HG02884 (cell line): ENCODE measurements around the gene USB1.

Source experiments
- ATAC-seq: cut with Tn5 transposase; IDR thresholded peaks from one replicate; pipeline ENCODE4 v1.9.1; 2021; ENCODE audit warnings: mild to moderate bottlenecking, moderate library complexity; ENCODE audit not compliant: unreplicated experiment

Gene USB1

DNA sequence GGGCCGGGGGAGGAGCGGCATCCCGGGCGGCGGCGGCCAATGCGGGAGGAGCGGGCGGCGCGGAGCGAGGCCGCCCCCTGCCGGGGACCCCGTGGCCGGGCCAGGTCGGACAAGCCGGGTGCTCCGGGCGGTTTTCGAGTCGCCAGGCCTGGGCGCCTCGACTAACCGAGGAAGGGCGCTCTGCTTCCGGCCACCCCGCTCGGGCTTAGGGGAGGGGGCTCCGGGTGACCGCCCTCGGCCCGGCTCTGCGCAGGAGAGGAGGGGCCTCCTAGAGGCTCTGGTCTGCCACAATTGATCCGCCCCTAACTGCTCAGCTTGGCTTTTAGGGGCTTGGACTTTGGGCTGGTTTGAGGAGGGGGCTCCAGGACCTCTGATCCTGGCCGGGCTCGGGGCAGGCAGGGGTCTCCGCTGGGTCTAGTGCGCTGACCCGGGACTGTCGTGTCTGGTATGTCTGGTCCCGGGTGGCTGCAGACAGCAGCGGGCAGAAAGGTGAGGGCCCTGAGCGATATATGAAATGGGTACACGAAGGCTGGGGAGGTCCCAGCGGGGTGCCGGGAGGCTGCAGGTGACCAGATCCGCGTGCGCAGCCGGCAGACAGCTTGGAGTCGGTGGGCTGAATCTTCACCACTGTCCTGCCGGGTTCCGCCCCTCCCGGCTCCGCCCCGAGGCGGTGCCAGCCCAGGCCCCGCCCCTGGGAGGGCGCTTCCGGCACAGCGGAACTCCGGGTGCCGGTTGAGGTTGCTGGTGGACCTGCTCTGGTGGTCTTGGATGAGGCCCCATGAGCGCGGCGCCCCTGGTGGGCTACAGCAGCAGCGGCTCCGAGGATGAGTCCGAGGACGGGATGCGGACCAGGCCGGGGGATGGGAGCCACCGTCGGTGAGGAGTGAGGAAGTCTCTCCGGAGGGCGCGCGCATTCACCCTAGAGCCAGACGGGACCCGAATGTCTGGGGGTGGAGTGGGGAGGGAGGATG is at the start of gene USB1:
Gene USB1 (plus strand): TSS at position 702 of the 971 bp plus-strand sequence. CDS start 77 bp downstream, at position 779.
- peak; percentile 81 for ATAC-seq

- no peak for ATAC-seq
Measured at GRCh38 chr16:57952909-57953308, 48.3 kb upstream of the USB1 start.

GRCh38 chr16:57953857-57954256 is 47.4 kb upstream of the USB1 start:
- no peak for ATAC-seq

- no peak for ATAC-seq
Measured at GRCh38 chr16:57955572-57956188, 45.5 kb upstream of the USB1 start.

GRCh38 chr16:57956270-57956808 is 44.9 kb upstream of the USB1 start:
- no peak for ATAC-seq

DNA sequence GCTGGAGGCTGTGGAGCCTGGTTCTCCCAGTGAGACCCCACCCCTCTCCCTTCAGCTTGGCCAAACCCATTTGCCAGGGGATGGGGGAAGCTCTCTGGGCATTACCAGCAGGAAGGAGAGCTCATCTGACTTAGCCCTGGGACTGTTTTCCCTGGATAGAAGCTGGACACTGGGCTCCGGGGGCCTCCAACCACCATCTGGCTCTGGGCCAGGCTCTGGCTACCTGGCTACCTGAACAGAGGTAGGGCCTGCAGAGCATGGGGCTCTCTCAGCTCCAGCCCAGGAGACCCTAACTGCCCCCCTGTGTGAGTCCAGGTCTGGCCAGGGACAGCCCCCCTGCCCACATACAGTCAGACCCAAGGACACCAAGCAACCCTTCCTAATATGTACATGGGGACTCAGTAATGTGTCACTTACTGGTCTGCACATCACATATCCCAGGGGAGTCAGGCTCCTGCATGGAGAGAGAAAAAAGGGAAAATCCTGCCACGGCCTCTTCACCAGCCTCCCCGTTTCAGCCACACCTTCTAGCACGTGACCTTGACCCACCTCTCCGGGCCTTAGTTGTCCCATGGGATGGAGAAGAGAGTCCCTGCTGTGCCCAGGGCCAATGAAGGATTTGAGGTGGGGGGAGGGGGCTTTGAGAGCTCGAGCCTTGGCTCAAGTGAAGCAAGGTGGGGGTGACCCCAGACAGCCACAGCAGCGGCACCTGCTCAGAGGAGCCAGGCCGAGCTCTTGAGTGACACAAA is 44.1 kb upstream of the USB1 start:
- no peak for ATAC-seq

- no peak for ATAC-seq
Measured at GRCh38 chr16:57957673-57958392, 43.4 kb upstream of the USB1 start.

DNA sequence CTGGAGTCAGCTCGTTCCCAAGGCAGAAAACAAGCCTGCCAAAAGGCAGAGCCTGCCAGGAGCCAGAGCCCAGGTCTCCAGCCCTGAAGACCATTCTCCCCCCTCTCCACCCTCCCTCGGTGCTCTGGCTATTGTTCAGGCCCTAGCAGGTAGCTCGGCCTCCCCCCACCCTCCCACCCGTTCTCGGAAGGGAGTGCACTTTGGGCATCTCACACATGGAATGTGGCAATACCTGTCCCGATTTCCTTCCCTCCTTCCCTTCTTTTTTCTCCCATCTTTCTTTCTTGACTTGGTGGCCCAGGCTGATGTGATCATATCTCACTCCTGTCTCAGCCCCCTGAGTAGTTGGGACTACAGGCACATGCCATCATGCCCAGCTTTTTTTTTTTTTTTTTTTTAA is 42.7 kb upstream of the USB1 start:
- ATAC-seq: no peak

- ATAC-seq: no peak
Measured at GRCh38 chr16:57959121-57959520, 42.1 kb upstream of the USB1 start.

DNA sequence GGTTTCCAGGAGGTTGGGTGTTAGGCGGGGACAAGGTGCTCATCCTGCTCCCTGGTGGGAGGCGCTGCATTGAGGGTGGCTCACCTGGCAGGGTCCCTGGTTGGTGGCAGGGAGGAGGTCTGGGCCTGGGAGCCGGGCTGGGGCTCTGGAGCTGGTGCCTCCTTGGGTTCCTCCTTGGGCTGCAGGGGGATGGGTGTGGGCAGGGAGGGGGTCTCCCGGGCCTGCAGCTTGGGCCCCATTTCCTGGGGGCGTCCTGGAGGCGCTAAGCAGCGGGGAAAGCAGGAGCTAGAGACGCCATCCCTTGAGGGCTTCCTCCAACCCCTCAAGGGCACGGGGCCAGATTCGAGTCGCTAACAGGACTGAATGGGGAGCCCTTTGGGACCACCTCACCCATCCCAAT is 41.4 kb upstream of the USB1 start:
- ATAC-seq: no peak

DNA sequence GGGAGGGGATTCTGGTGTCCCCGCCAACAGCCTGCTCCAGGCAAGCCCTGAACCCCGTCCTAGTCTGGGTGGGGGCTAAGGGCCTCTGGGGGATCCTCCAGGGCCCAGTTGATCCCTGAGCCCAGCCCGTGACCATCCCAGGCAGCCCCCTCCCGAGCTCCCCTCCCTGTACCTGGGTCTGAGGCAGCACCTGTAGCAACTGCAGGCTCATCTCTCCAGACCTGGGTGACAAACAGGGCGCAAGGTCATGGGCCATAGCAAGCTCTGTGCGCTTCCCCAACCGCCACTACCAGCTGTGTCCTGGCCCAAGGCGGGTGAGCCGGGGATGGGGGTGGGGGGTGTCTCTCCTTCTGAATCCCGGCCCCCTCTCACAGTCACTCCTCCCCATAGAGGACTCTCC is 40.9 kb upstream of the USB1 start:
- ATAC-seq: no peak

DNA sequence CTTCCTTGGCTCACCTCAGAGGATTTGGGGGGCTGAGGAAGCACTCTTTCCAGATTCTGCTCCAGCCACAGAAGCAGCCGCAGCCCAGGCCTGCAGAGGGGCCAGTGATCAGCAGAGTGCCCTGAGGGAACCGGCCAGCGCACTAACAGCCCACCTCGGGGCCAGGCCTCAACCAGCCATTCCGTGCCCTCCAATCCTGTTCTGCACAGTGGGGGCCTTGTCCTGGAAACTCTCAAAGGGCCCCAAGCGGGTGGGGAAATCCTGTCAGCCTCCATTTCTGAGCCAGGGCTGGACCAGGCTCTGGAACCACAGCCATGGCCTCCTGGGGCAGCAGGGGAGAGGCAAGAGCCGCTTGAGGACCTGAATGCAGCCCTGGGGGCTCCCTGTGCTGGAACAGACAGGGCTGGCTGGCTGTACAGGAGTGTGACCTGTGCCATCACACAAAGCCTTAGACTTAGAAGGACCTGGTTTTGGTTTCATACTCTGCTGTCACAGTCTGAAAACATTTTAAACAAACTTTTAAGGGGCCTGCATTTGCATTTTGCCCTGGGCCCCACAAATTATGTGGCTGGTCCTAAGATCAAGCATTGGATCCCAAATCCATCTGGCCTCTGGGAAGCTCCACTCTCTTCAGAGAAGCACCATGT is 40.3 kb upstream of the USB1 start:
- ATAC-seq: no peak

DNA sequence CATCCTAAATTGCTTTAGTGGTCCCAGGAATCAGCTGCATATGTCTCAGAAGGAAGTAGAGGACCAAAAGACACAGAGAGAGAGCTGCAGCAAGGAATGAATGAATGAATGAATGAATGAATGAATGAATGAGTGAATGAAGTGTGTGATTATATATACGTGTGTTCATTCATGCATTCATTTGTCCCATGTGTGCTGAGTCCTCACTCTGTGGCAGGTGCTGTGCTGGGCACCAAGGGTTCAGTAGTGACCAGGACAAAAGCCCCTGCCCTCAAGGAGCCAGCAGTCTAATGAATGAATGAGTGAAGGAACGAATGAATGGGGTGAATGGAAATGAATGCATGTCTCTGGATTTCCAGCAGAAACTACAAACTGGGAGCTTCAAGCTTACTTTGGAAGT is 39.7 kb upstream of the USB1 start:
- ATAC-seq: no peak

- ATAC-seq: no peak
Measured at GRCh38 chr16:57962046-57962445, 39.2 kb upstream of the USB1 start.

- ATAC-seq: no peak
Measured at GRCh38 chr16:57962756-57963155, 38.5 kb upstream of the USB1 start.

GRCh38 chr16:57964157-57964700 is 37.0 kb upstream of the USB1 start:
- no peak for ATAC-seq

DNA sequence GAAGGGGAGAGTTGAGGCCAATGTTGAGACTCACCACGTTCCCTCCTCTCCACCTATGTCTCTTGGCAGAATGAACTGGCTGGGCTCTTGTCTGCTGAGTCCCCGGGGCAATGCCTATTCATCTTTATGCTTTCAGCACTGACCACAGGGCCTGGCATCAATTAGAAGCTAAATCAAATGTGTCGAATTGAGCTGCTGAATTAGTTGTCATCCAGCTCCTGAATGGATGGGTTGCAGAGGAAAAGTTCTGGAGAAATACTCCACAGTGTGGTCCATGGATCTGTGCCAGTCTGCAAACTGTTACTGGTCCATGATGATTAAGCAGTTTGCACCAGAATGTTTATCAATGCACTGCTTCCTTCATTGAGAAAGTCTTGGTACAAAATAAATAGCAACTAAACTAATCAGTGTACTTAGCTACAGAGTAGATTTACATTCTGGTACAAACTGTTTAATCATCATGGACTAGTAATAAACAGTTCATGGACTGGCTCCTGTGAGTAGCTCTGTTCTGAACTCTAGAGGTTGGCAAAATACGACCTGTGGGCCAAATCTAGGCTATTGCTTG is 34.9 kb upstream of the USB1 start:
- ATAC-seq: no peak

DNA sequence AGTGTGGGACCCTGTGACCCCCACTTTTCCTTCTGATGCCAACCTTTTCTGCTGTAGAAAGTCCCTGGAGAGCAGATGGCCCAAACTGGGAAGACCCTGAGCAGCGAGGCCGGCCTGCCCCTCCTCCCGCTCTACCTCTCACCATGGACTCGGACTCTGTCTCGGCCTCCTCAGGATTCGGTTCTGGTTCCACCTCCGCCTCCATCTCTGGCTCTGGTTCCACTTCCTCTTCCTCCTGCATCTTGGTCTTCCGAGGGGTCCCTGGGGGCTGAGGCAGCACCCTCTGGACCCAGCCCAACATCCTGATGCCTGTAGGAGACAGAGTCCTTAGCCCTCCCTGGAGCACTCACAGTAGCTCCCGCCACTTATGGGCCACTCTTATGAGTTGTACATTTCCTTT is 34.2 kb upstream of the USB1 start:
- no peak for ATAC-seq

GRCh38 chr16:57967916-57968315 is 33.3 kb upstream of the USB1 start:
- ATAC-seq: no peak
